T47D (cell line): Measurements from ENCODE around the gene PDZD2.
A peak's percentile ranks its signal among the peaks of the same experiment; 100 is the strongest.

Source experiments
- DNase-seq, 2 experiments: peaks; one replicate each; pipeline versions ENCODE4 v3.0.0 to v3.0.0-alpha.2; 2011 to 2012; ENCODE audit warnings: low read depth in 1 of 2, low spot score in 1 of 2
- JUND ChIP-seq: IDR thresholded peaks from 2 replicates; pipeline ENCODE4 v1.6.1; 2012; ENCODE audit warnings: low read depth
- in situ Hi-C: cut with HindIII; loops from 2 replicates; pipeline ENCODE4 v1.10.0; 2016; ENCODE audit warnings: low sequenced_read_pairs, low pct_unique_long_range_greater_than_20kb

PDZD2 gene

DNA sequence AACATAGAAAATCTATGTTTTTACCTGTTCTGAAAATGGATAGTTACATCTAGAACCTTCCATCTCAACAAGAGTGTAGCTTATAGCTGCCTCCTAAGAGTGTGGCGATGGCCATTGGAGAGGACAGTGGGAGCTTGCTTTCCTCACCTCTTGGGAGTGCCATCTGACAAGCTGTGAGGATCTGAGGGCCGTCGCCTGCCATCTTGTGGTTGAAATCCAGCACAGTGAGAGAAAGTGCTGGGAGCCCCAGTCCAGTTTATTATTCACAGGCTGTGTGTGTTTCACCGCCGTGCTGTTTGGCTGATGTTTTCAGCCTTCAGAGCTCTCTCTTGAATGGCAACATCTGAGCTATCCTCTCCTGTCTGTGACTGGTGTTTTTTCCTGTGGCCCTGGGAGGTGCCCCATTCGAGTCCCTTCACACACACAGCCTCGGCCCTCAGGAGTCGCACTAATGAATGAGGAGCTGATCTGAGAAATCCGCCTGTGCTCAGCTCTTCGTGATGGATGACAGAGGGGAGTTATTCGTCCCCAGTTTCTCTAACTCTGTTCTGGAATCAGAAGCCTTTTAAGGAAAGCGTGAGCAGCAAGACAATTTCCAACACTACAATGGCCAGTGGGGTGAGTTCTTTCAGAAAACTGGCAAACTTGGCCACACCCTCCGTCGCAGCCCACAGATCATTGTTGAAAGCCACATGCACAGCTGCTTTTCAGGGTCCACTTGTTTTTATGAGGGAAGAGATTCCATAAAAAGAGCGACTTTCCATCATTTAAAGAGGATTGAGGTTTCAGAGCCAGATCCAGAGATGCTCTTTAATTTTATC lies 170.3 kb downstream of the PDZD2 start:
- in situ Hi-C loops = no loop called here
- TF ChIP-seq JUND = no peak
- DNase-seq = peak; percentile 76 to 88

DNA sequence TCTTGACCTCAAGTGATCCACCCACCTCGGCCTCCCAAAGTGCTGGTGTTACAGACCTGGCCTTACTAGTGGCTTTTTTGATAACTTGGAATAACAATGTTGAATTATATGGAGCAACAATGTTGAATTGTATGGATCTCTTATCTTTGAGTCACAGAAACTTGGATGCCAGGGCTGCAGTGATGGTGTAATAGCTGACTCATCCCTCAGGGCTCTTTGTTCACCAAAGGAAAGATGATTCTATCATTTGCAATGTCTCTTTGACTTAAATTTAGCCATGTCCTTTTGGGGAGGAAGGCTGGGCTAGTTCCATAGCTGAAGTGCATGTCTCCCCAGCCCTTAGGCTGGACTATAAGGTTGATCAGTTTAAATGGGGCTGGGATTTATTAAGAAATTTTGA lies 172.3 kb downstream of the PDZD2 start:
- no peak for TF ChIP-seq JUND
- in situ Hi-C loops = no loop called here
- no peak for DNase-seq

DNA sequence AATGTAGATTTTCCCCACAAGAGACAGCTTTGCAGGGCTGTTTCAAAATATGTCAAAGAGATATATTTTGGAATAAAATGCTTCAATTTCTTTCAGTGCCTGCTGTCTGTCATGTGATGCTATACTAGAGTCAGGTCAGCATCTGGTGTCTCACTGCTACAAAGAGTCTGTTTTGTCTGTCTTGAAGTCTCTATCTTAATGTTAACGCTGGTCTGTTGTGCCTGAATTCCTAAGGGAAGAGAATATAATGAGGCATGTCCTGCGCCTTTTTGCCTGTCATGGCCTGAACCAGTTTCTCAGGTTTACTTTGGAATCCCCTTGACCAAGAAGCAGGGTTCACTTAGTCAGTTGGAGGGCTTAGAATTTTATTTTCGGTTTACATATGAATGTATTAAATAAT lies 176.4 kb downstream of the PDZD2 start:
- TF ChIP-seq JUND = no peak
- in situ Hi-C loops = no loop called here
- no peak for DNase-seq

DNA sequence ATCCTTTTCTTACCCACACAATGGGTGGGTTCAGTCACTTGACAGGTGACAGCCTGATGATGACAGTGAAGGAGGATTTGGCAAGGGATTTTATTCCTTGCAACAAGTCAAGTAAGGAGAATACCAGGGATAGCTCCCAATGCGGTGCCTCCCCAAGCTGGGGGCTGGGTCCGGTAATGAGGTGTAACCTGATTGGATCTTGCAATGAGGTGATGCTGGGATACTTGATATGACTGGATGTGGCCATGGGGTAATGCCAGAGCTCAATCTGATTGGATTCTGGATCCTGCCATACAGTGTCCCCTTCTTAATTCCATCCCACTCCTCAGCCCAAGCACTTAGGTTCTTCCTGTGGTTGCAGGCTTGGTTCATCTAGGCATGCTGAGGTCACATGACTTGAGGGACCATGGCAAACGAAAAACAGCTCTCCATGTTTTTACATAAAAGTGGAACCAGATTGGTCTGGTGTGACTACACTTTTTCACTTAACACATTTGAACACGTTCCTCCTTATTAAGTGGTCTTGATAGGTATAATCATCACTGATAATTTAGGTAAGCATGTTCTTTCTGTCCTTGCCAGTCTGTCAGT lies 181.1 kb downstream of the PDZD2 start:
- no peak for TF ChIP-seq JUND
- peak in 1 of 2 experiments; percentile 30 for DNase-seq
- in situ Hi-C loops = no loop called here

DNA sequence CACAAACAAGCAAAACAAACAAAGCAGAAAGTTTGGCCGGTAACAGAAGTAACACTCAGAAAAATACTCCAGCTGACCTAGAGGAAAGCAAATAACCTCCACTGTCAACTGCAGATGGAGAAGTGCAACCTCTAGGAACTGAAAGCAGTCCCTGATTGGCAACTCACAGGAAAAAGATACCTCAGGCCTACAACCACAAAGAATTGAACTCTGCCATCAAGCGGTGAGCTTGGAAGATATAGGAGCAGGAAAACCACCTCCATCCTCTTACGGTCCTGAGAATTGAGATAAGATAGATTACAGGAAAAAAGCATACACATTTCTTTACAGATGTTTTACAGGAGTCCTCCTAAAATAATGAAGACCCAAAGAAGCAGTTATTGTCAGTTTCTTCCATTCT lies 184.5 kb downstream of the PDZD2 start:
- DNase-seq = peak in 1 of 2 experiments; percentile 18
- in situ Hi-C loops = no loop called here
- TF ChIP-seq JUND = no peak

DNA sequence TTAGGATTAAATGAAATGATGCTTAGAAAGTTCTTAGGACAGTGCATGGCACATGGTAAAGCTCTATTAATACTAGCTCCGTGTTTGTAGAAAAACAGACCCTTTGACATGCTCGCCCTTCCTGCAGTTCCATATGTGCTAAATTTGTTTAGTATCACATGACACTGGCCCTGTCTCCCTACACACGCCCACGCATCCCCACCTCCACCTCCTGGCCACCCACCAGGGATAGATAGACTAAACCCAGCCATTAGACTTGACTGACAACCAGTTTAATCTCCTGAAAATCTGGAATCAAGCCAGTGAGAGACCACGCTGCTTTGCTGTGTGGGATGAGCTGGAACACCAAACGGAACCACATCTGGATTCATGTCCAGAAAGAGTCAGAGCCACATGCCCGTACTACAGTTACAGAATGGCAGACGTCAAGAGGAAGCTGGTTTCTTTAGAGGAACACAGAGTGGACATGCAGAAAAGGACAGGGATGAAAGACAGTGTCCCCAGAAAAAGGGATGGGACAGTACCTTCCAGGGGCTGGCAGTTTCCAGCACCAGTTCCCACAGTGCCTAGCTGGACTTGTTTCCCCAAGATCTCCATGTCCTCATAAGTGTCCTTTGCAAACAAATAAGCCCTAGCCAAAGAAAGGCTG lies 186.1 kb downstream of the PDZD2 start:
- no peak for TF ChIP-seq JUND
- no peak for DNase-seq
- in situ Hi-C loops = no loop called here

DNA sequence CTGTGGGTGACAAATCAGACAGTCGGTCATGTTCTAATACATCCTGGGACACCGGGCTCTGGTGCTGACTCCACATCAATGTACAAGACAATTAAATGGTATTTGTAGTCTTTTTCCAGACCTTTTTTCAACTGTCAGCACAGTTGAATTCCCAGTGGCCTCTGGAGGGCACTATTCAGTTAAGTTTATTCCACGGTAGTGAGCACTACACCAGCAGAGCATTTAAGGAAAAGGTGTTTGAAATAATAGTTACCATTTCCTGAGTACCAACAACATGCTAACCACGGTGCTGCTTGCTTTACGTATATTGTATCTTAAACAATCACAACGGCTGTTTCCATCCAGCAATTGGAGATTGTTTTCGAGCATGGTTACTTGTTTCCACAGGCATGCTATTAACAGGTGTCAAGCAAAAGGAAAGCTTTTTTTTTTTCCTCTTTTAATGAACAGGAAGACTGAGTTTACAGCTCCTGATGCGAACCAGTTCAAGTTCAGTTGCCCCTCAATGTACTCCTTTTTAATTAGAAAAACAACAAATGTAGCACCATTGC lies 186.7 kb downstream of the PDZD2 start:
- TF ChIP-seq JUND = no peak
- peak; percentile 22 to 79 for DNase-seq
- in situ Hi-C loops = no loop called here

DNA sequence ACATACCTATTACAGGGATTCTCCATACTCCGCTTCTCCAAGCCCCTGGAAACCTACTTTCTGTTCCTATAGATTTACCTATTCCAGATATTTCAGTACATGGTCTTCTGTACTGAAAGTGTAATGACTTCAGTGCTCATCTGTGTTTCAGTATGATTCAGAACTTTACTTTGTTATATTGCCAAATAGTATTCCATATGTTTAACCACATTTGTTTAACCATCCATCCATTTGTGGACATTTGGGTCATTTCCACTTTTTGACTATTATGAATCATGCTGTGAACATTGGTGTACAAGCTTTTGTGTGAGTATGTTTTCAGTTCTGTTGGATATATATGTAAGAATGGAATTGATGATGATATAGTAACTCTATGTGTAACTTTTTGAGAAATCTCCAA lies 188.9 kb downstream of the PDZD2 start:
- no peak for TF ChIP-seq JUND
- in situ Hi-C loops = no loop called here
- DNase-seq = no peak

DNA sequence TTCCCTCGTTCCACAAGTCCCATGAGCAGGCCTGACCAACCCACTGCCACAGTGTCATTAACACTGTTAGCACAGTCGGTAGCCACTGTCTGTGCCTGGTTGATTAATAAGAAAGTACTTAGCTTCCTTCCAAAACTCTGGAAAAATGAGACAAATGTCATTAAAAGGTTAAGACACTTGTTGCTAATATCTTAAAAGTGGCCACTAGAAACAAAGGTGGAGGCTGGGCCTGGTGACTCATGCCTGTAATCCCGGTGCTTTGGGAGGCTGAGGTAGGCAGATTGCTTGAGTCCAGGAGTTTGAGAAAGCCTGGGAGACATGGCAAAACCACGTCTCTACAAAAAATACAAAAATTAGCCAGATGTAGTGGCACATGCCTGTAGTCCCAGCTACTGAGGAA lies 194.0 kb downstream of the PDZD2 start:
- in situ Hi-C loops = no loop called here
- no peak for DNase-seq
- no peak for TF ChIP-seq JUND

DNA sequence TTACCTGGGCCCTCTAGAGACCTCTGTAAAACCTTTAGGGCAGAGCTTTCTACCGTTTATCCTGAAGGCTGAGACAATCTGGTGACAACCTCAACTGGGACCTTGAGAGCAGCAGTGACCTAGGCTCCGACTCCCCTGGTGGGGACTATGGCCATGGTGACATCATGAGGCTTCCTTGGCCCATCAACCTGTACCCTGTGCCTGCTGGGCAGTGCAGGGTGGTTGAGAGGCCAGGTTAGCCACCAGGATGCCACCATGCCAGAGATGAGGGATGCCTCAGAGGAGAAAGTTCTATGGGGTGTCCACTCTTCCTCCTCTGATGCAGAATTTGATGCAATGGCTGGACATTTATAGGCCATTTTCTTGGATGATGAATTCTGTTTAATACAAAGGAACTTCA lies 194.8 kb downstream of the PDZD2 start:
- DNase-seq = no peak
- TF ChIP-seq JUND = no peak
- in situ Hi-C loops = no loop called here

DNA sequence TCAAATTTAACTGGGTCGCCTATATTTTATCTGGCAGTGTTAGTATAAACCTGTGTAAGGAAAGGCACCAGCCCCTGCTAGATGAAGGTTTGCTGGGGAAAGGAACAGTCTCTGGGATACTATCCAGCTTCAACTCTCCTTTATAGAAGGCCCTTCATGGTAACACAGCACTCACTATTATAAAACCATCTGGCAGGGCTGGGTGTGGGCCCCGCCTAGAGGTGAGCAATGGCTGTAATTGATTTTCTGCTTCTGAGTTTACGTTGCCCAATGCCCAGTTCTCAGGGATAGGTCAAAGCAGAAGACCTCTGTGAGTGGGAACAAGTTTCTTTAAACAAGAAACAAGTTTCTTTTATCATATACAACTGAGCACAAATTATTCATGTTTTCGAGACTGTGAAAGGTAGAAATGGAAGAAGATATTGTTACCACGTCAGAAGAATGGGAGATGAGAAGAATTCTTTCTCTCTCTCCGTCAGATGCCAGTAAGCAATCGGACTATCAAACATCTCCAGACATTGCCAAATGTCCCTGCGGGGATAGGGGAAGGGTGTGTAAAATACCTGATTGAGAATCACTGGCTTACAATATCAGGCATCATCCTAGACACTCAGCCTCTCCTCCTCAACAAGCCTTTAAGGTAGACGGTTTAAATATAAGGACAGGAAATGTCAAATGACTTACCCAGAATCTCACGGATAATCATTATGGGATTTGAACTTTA lies 205.9 kb downstream of the PDZD2 start:
- TF ChIP-seq JUND = no peak
- in situ Hi-C loops = no loop called here
- no peak for DNase-seq

DNA sequence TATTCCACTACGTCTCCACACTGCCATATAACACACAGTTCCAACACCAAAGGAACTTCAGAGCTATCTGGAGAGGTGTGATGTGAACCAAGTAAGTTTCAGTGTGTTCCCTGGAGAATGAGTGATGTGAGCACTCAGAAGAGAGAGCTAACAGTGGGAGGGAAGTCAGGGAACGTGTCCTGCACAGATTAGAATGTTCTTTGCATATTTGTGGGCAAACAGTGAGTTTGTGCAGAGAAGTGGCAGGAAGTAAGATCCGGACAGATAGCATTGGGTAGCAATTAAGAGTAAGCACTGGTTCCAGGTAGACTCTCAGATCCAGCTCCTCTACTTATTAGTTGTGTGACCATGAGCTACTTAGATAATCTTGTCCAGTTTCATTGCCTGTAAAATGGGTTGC lies 206.4 kb downstream of the PDZD2 start:
- in situ Hi-C loops = no loop called here
- TF ChIP-seq JUND = no peak
- no peak for DNase-seq
